Spleen (tissue), 7 donors: ENCODE results near the gene UAP1.
"Not testable (repeated sequence)": the region's sequence is repeated elsewhere in the genome, so short reads cannot be mapped to it uniquely, and the experiment has no call there.

Experiments used
- POLR2A ChIP-seq, 3 donors: fragments of 450-650 bp; IDR thresholded peaks; one replicate each; pipeline ENCODE4 v1.5.1; 2017; ENCODE audit warnings: antibody characterized with exemption in 3 of 3, mild to moderate bottlenecking in 1 of 3
- TF ChIP-seq, protein P1 (sequence below), 11 experiments: fragments of 200-600 bp in 7 of 11; fragments of 450-650 bp in 4 of 11; sonication (generic) in 4 of 11; IDR thresholded peaks in 8 of 11; conservative IDR thresholded peaks in 3 of 11; 1 replicate in 7 of 11; 2 replicates in 4 of 11; pipeline versions ENCODE4 v1.4.0 to v1.8.0; 2016 to 2021; ENCODE audit warnings: antibody characterized with exemption in 11 of 11, inconsistent platforms in 4 of 11, mild to moderate bottlenecking in 1 of 11
- donor health status: DM: no; HTN: no; CAD: no; lungs with moderate emphysema.
- donor health status: DM: no; HTN: no; CAD: no.
- donor health status: DM: no; HTN: no; CAD: no.

DNA sequence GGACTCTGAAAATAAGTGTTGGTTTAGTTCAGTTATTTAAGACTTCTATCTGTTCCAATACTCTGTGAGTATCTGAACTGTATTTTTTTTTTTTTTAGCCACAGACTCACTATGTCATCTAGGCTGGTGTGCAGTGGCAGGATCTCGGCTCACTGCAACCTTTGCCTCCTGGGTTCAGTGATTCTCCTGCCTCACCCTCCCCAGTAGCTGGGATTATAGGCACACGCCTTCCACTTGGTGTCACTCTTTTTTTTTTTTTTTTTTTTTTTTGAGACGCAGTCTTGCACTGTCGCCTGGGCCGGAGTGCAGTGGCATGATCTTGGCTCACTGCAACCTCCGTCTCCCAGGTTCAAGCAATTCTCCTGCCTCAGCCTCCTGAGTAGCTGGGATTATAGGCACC is 21.4 kb downstream of the UAP1 start:
- TF ChIP-seq, protein P1, sequence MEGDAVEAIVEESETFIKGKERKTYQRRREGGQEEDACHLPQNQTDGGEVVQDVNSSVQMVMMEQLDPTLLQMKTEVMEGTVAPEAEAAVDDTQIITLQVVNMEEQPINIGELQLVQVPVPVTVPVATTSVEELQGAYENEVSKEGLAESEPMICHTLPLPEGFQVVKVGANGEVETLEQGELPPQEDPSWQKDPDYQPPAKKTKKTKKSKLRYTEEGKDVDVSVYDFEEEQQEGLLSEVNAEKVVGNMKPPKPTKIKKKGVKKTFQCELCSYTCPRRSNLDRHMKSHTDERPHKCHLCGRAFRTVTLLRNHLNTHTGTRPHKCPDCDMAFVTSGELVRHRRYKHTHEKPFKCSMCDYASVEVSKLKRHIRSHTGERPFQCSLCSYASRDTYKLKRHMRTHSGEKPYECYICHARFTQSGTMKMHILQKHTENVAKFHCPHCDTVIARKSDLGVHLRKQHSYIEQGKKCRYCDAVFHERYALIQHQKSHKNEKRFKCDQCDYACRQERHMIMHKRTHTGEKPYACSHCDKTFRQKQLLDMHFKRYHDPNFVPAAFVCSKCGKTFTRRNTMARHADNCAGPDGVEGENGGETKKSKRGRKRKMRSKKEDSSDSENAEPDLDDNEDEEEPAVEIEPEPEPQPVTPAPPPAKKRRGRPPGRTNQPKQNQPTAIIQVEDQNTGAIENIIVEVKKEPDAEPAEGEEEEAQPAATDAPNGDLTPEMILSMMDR (IDR thresholded peaks at IDR 0.05 in 8 of 11, conservative IDR thresholded peaks at IDR 0.05 in 3 of 11) = not testable (repeated sequence)
- TF ChIP-seq POLR2A (IDR thresholded peaks at IDR 0.05) = not testable (repeated sequence)
